Cerebellar nuclear complex (tissue), 1 donor: Measurements from ENCODE around the gene STPG3.

Experiments used
- DNase-seq, 2 experiments: peaks; one replicate each; lab custom pipeline; 2025; lab: John Stamatoyannopoulos, UW

The STPG3 gene

DNA sequence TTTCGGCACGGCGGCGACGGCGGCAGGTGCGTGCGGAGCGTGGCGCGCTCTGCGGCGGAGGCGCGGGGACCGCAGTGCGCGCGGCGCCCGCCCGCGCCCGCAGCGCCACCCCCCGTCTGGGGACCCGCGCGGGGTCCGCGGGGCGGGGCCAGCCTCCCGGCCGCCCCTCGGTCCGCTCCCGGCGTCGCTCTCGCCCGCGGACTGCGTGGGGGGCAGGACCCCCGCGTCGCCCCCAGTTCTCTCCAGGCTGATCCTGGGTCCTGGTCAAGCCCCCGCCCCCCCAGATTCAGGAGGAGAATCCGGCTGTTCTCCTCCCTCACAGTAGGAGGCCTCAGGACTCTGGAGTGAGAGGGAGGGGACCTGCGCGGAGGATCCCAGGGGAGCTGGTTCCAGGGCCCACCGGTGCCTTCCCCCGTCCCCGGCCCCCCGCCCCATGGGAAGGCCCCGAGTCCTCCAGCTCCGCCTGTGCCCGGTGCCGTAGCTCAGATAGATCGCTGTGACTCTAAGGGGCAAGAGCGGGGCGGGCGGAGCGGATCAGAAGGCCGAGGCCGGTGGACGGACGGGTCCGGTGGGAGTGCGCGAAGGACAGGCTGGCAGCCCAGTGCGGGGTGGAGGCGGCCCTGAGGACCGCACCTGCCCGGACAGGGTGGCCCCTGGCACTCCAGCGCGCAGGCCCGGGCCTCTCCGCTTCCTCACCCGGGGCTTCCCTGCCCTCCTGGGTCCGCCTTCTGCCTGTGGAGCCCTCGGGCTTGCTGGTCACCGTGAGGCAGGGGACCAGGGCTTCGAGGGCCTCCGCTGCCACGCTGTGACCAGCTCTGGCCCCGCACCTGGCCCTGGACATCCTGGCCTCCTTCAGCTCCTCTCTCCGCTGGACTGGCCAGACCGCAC lies 28.7 kb upstream of the STPG3 start, which contains the start of gene RNF208:
Gene RNF208, minus strand, starts transcription at position 51 of the 888 bp plus-strand sequence. CDS start 1,028 bp downstream, outside the sequence.
- no peak for DNase-seq

DNA sequence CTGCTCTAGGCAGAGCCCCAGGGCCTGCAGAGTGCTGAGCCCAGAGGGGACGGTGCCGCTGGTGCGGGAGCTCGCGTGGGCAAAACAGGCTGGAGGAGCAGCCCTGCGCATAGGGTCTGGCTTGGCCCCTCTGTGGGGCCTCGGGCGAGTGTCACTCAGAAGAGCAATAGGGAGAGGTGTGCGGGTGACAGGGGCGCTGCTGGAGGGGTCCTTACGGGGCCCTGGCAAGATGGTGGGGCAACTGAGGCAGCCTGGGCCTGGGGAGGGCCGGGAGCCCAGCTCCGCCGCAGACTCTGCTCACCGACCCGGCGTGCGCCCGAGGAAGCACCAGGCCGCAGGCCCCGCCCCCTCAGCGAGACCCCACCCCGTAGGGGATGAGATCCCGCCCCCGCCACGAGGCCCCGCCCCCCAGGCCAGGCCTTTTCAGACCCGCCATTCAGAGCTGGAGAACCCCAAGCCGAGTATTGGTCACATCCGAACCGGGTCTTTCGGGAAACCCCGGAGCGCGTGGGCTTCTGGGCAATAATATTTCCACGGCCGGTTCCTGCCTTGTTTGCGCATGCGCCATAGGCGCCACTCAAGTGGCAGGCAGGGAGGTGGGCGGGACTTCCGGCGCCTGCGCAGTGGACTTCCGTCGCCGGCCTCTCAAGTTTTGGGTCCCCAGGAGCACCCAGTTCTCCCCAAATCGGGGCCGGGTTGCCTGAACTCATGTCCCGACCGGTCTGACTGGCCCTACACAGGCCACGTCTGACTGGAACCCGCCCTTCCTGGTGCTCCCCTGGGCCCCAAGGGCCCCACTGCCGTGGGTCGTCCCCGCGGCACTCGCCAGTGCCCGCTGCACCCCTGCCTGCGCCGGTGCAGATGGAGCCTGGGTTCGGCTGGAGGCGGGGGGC lies 27.8 kb upstream of the STPG3 start:
- peak; percentile 72 to 79 for DNase-seq

DNA sequence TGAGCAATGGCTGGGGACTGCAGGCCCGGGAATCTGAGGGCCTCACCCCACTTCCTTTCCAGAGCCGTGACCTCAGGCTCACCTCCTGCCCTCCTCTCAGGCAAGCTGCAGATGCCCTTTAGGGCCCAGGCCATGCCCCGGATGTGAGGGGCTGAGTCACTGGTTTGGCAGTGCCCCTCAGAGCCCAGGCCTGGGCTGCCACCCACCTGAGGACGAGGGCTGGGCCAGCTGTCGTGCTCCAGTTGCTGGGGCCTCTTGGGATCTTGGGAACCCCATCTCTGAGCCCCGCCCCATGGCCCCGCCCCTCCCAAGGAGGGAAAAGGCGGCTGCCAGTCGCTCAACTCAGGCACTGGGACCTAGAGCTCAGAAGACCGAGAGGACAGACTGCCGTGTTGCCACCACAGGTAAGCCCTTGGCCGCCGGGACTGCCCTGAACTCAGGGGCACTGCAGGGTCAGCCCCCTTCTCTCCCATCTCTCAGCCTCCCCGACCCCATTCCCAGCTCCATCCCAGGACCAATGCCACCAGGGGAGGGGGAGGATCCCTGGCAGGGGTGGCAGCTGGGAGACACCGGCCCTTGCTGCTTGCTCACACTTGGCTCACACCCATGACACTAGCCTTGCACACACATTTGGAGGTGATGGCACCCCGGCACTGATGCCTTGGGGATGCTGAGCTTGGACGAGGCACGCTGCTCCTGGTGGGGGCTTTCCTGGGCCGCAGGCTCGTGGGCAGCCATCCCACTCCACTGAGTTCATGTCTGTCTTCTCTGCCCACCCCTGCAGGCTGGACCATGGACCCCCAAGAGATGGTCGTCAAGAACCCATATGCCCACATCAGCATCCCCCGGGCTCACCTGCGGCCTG lies 26.0 kb upstream of the STPG3 start, which contains the start of gene CYSRT1:
Gene CYSRT1, plus strand, starts transcription at position 345 of the 865 bp plus-strand sequence. Its CDS starts 448 bp downstream, at position 793.
- DNase-seq: no peak

GRCh38 chr9:137225699-137226331 lies 25.3 kb upstream of the STPG3 start:
- no peak for DNase-seq

DNA sequence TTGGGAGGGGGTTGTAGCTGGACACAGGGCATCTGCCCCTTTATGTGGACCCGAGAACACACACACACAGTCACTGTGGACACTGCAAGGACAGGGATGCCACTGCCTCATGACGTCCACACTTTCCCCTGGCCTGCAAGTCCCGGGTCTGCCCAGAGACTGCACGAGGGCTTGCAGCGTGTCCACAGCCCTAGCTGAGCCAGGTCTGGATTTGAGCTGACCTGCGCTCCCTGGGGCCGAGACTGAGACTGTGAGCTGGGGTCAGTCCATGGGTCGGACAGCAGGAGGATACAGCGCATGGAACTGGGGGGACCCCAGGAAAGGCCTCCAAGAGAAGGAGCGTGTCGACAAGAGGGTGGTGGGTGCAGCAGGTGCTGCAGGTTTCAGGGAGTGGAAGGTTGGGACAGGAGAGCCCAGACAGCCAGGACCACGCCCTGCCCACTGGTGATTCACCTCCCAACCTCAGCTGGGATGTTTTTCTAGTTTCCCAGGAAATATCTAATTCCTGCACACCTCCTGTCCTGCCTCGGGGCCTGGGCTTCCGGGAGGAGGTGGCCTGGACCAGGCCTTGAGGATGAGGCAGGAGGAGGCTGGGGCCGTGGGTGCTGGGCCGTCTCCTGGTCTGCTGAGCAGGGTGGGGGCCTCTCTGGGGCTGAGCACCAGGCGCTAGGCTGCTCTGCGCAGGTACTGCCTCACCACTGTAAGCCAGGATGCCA lies 24.6 kb upstream of the STPG3 start:
- DNase-seq: no peak

- DNase-seq: peak in 1 of 2 experiments; percentile 49
Observed at GRCh38 chr9:137227054-137227852, 23.8 kb upstream of the STPG3 start, which contains the start of gene RNF224. Gene RNF224 (plus strand): TSS chr9:137227502. CDS start chr9:137228336, 834 bp downstream.

GRCh38 chr9:137227853-137228505 lies 23.1 kb upstream of the STPG3 start:
- no peak for DNase-seq

GRCh38 chr9:137228506-137228967 lies 22.5 kb upstream of the STPG3 start:
- no peak for DNase-seq

- DNase-seq: no peak
Observed at GRCh38 chr9:137228968-137229896, 21.9 kb upstream of the STPG3 start.

DNA sequence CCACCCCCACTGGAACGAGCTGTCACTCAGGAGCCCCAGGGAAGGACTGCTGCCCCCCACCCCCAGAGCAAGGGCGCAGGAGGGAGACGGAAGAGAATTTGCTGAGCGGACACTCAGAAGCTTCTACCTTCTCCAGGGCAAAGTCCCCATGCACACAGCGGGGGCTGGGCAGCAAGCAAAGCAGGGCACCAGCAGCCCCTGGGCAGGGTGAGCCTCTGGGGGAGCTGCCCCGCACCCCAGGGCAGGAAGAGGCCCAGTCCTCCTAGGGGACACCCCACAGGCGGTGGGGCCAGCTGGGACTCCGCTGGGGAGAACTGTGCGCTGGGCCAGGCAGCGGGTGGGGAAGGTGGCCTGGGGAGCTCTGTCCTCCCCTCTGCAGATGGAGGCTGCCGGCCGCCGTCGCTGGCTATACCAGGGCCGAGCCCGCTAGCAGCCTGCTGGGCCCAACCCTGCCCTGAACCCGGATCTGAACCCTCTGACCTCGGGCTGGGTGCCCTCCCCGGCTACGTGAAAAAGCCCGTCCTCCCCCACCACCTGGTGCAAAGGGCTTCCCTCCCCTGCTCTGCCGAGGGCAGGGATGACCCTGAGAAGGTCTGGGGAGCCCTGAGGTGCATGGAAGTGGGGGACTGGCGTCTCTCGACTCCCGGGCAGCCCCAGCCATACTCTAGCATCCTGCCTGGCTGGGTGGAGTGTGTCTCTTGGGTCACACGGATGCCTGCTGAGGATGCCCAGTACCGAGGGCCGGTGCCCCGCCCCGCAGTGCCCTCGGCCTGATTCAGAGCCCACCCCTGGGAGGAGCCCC lies 21.0 kb upstream of the STPG3 start:
- DNase-seq: no peak

- DNase-seq: no peak
Observed at GRCh38 chr9:137230705-137231371, 20.2 kb upstream of the STPG3 start, which contains the start of gene SLC34A3. Gene SLC34A3 (plus strand): TSS chr9:137230901. CDS start chr9:137231703, 802 bp downstream.

- DNase-seq: no peak
Observed at GRCh38 chr9:137231372-137232039, 19.6 kb upstream of the STPG3 start.

DNA sequence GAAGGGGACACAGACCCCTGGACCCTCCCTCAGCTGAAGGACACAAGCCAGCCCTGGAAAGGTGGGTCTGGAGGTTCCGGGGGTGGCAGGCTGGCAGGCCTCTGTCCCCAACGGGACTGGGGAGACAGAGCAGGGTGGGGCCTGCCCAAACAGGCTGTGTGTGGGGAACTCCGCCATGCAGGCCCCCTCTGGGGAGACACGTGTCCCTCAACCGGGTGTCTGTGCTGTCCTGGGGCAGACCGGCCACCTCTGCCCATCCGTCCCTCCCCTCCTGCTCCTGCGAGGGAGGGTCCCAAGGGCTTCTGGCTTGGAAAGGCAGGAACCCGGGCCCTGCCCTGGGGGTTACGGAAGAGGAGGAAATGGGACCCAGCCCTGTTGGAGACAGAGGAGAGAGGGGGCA lies 19.0 kb upstream of the STPG3 start:
- no peak for DNase-seq

GRCh38 chr9:137232510-137232909 lies 18.6 kb upstream of the STPG3 start:
- DNase-seq: no peak
